Measurements from ENCODE around the gene BPHL. TPM values are rescaled to one million over a fixed set of nuclear protein-coding genes. Genes with fewer than 3 reads are reported as not detected.
A peak's percentile ranks its signal among the peaks of the same experiment; 100 is the strongest.

Gene BPHL
- 29.5 and 31.5 TPM in 2 replicates for total RNA-seq (2022)
- percentile 74 among the genes with signal in this experiment for Bru-seq, nascent RNA
- percentile 65 among the genes with signal in this experiment for BruChase-seq, experiment 1, labeled RNA remaining after a 2-hour chase
- BruChase-seq, experiment 2, labeled RNA remaining after a 6-hour chase, result percentile 66 among the genes with signal in this experiment
- long read RNA-seq, transcript BPHL-203 (7 exons, 1,928 nt), result major isoform, 47 of 79 reads
- long read RNA-seq, transcript BPHL-205 (8 exons, 1,563 nt), result minor isoform, 8 of 79 reads
- long read RNA-seq, partial matches to known transcripts, result 5 of 79 reads
- long read RNA-seq, other reads (novel, unspliced or antisense), result 16 of 79 reads

DNA sequence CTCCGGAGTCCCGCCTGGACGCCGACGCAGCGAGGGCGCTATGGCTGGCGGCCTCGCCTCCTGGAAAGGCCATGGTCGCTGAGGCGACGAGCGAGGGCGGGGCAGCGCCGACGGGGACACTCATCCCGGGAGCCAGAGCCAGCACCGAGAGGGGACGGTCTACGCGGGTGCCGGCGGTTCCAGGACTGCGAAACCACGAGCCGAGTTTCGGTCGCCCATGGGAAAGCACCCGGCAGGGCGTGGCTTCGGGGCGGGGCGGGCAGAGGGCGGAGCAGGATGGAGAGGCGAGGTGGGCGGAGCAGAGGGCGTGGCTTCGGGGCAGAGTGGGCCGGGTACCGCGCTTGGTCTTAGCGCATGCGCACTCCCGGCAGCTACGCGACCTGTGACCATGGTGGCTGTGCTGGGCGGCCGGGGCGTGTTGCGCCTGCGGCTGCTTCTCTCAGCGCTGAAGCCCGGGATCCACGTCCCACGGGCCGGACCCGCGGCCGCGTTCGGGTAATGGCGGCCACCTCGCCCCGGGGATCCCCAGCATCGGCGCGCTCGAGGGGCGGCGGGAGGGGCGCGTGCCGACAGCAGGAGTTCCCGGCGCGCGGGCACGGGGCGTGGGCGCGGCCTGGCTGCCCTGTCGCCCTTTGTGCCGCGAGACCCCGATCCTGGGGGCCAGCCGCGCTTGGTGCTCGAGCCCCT lies at the start of gene BPHL:
Gene BPHL, plus strand, starts transcription at position 359 of the 687 bp plus-strand sequence. Its CDS starts 30 bp downstream, at position 389.
- POLR2A ChIA-PET, result interaction anchor here (0.6 to 1.0 kb wide), 7 partner anchors 22 to 1890 kb away, joined by 3 to 7 read pairs (median 3); no protein-coding TSS in a partner anchor

DNA sequence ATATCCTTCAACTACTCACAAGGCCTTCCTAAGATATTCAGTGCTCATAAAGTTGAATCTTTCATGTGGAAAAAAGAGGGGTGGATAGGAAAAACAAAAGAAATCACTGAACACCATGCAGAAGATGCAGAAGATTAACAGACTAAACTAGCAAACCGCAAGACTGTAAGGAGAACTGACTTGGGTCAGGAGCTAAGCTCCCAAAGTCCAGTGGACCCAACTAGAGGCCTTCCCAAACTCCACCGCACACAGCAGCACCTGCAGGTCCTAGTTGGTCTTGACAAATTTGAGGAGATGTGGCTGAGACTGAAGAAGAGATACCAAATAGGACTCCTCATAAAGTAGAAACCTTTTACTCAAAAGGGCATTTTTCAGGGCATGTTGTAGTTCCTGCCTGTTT lies 46.9 kb upstream of the BPHL start:
- H3K9me3 Mint-ChIP-seq (ENCODE audit: unreplicated experiment), result no peaks in the 10 kb centered on the region
- no peak for TF ChIP-seq CTCF (IDR thresholded peaks at IDR 0.05; ENCODE audit: insufficient read depth in 1 of 2, low read depth in 1 of 2, low read length in 1 of 2, severe bottlenecking in 1 of 2, unreplicated experiment in 1 of 2)
- no peaks in the 10 kb centered on the region for H3K27me3 Mint-ChIP-seq (ENCODE audit: insufficient read depth, unreplicated experiment)
- no peaks in the 10 kb centered on the region for H3K27me3 ChIP-seq (replicated peaks; ENCODE audit: control insufficient read depth, insufficient read depth, low read length)
- CTCF ChIA-PET, result no interaction called here
- H3K36me3 ChIP-seq (ENCODE audit: control insufficient read depth, insufficient read depth, low read length), result no peaks in the 10 kb centered on the region; the same call in 1 of the 2 replicates
- POLR2A ChIA-PET, result no interaction called here
- H3K4me3 Mint-ChIP-seq (ENCODE audit: unreplicated experiment), result no peak overlapping the region
- peaks cover 5% of the 10 kb centered on the region for H3K4me1 Mint-ChIP-seq (ENCODE audit: low read depth, unreplicated experiment)
- no peak for DNase-seq
- no peaks in the 10 kb centered on the region for H3K9me3 ChIP-seq
- intact Hi-C loops (cut with micrococcal nuclease; ENCODE audit: unreplicated experiment), result no loop called here
- BruUV-seq (replicated peaks), result no TSS peak
- peaks cover 32% of the 10 kb centered on the region for H3K36me3 Mint-ChIP-seq (ENCODE audit: insufficient read depth, unreplicated experiment)
- H3K4me1 ChIP-seq, result peaks cover 9% of the 10 kb centered on the region; the same call in 1 of the 2 replicates
- no peak overlapping the region for H3K27ac Mint-ChIP-seq (ENCODE audit: unreplicated experiment)
- no peak overlapping the region for H3K4me3 ChIP-seq (ENCODE audit: low read depth, low read length)

More for the DNA sequence above, at the start of gene BPHL:
- no peak for TF ChIP-seq CTCF (IDR thresholded peaks at IDR 0.05; ENCODE audit: insufficient read depth in 1 of 2, low read depth in 1 of 2, low read length in 1 of 2, severe bottlenecking in 1 of 2, unreplicated experiment in 1 of 2)
- Histone ChIP-seq H3K27me3 (replicated peaks; ENCODE audit: control insufficient read depth, insufficient read depth, low read length) (no peaks in the 10 kb centered on the region), H3K4me3 (ENCODE audit: low read depth, low read length) (peak within 1 kb of the TSS; percentile 75), H3K36me3 (ENCODE audit: control insufficient read depth, insufficient read depth, low read length) (no peaks in the 10 kb centered on the region; the same call in 1 of the 2 replicates), H3K9me3 (no peaks in the 10 kb centered on the region), H3K4me1 (peaks cover 16% of the 10 kb centered on the region)
- no peaks in the 10 kb centered on the region for H3K9me3 Mint-ChIP-seq (ENCODE audit: unreplicated experiment)
- CTCF ChIA-PET, result interaction anchor here (0.6 to 1.0 kb wide), 3 partner anchors 39 to 133 kb away, joined by 3 to 4 read pairs (median 3); partner anchors contain the start of gene TUBB2A
- H3K4me3 Mint-ChIP-seq (ENCODE audit: unreplicated experiment), result peak within 1 kb of the TSS; percentile 91
- intact Hi-C loops (cut with micrococcal nuclease; ENCODE audit: unreplicated experiment), result loop anchor here (1.0 to 2.0 kb wide), 3 partner anchors 49 to 132 kb away; partner anchors contain the start of gene NQO2
- BruUV-seq (replicated peaks), result no TSS peak
- H3K27ac Mint-ChIP-seq (ENCODE audit: unreplicated experiment), result peak within 1 kb of the TSS; percentile 93
- H3K36me3 Mint-ChIP-seq (ENCODE audit: insufficient read depth, unreplicated experiment), result peaks cover 10% of the 10 kb centered on the region
- peaks cover 16% of the 10 kb centered on the region for H3K4me1 Mint-ChIP-seq (ENCODE audit: low read depth, unreplicated experiment)
- no peaks in the 10 kb centered on the region for H3K27me3 Mint-ChIP-seq (ENCODE audit: insufficient read depth, unreplicated experiment)
- DNase-seq, result peak; percentile 96 to 98

- Mint-ChIP-seq H3K27me3 (ENCODE audit: insufficient read depth, unreplicated experiment) (no peaks in the 10 kb centered on the region), H3K4me3 (ENCODE audit: unreplicated experiment) (no peak overlapping the region), H3K36me3 (ENCODE audit: insufficient read depth, unreplicated experiment) (peaks cover 40% of the 10 kb centered on the region), H3K9me3 (ENCODE audit: unreplicated experiment) (no peaks in the 10 kb centered on the region), H3K27ac (ENCODE audit: unreplicated experiment) (no peak overlapping the region), H3K4me1 (ENCODE audit: low read depth, unreplicated experiment) (peaks cover 5% of the 10 kb centered on the region)
- ChIA-PET CTCF (no interaction called here), POLR2A (no interaction called here)
- H3K27me3 ChIP-seq (replicated peaks; ENCODE audit: control insufficient read depth, insufficient read depth, low read length), result no peaks in the 10 kb centered on the region
- TF ChIP-seq CTCF (IDR thresholded peaks at IDR 0.05; ENCODE audit: insufficient read depth in 1 of 2, low read depth in 1 of 2, low read length in 1 of 2, severe bottlenecking in 1 of 2, unreplicated experiment in 1 of 2), result no peak
- H3K4me3 ChIP-seq (ENCODE audit: low read depth, low read length), result no peak overlapping the region
- no TSS peak for BruUV-seq (replicated peaks)
- peaks cover 9% of the 10 kb centered on the region; the same call in 1 of the 2 replicates for H3K4me1 ChIP-seq
- no peaks in the 10 kb centered on the region for H3K9me3 ChIP-seq
- no peak for DNase-seq
- peaks cover 1% of the 10 kb centered on the region for H3K36me3 ChIP-seq (ENCODE audit: control insufficient read depth, insufficient read depth, low read length)
- intact Hi-C loops (cut with micrococcal nuclease; ENCODE audit: unreplicated experiment), result no loop called here
These were observed 45.7 kb upstream of the BPHL start for GRCh38 chr6:3072798-3073197.
